ENCODE data around the gene FBXW4. TPM values are rescaled to one million over a fixed set of nuclear protein-coding genes. Genes with fewer than 3 reads are reported as not detected.

Gene FBXW4
- total and polyA plus RNA-seq, 2 of the 8 experiments (the other 6 are each of a cell fraction or from before 2014, with no cell fraction given): 29.0 to 32.8 TPM

- FAIRE-seq (no peak), DNase-seq (ENCODE audit: low read depth in 1 of 2, low spot score in 2 of 2) (no peak)
- Histone ChIP-seq H2BK15ac (ENCODE audit: low read length) (no peak overlapping the region), H4K8ac (ENCODE audit: extremely low read depth, insufficient read depth, low read length) (no peak overlapping the region), H3K79me2 (ENCODE audit: control insufficient read depth in 1 of 2, insufficient read depth in 2 of 2, low read length in 2 of 2) (peaks cover 0 to 8% of the 10 kb centered on the region in 2 experiments; a peak in 1 of 4 replicates), H4K91ac (replicated peaks; ENCODE audit: insufficient read length, low read length) (no peak overlapping the region), H2AFZ (ENCODE audit: low read length) (no peak overlapping the region), H3K4ac (replicated peaks; ENCODE audit: insufficient read length, low read depth, low read length) (no peak overlapping the region), H3K9me3 (ENCODE audit: insufficient read depth in 2 of 2, low read depth in 1 of 2, low read length in 1 of 2) (no peaks in the 10 kb centered on the region), H3K23me2 (ENCODE audit: low read depth, low read length) (peaks cover 8% of the 10 kb centered on the region), H4K20me1 (replicated peaks in 1 of 2; ENCODE audit: control insufficient read depth in 1 of 2, insufficient read depth in 2 of 2, low read length in 2 of 2) (peaks cover 0 to 3% of the 10 kb centered on the region in 2 experiments), H3K27ac (ENCODE audit: low read depth, low read length) (no peak overlapping the region), H3K36me3 (ENCODE audit: control insufficient read depth in 2 of 4, insufficient read depth in 4 of 4, low read length in 3 of 4) (peaks cover 0 to 17% (median 2%) of the 10 kb centered on the region in 4 experiments; a peak in 3 of 8 replicates), H2BK20ac (ENCODE audit: low read length) (no peak overlapping the region), H3K23ac (ENCODE audit: insufficient read length) (no peak overlapping the region), H2BK5ac (ENCODE audit: low read depth, low read length) (no peak overlapping the region), H3K4me1 (replicated peaks in 1 of 4; ENCODE audit: control insufficient read depth in 3 of 4, insufficient read depth in 4 of 4, low read length in 3 of 4) (peaks cover 4 to 13% (median 7%) of the 10 kb centered on the region in 4 experiments), H3K9ac (replicated peaks in 1 of 4; ENCODE audit: extremely low read depth in 1 of 4, low read depth in 3 of 4, low read length in 3 of 4) (no peak overlapping the region), H2BK12ac (ENCODE audit: low read depth, low read length) (no peak overlapping the region), H3K4me2 (ENCODE audit: insufficient read depth in 1 of 2, low read depth in 2 of 2, low read length in 2 of 2) (no peak overlapping the region; a peak in 1 of 4 replicates), H3K14ac (ENCODE audit: insufficient read length) (no peak overlapping the region), H3K18ac (ENCODE audit: extremely low read depth, low read length) (no peak overlapping the region), H4K5ac (ENCODE audit: insufficient read length, low read depth, low read length) (no peak overlapping the region), H3K4me3 (ENCODE audit: extremely low read depth in 1 of 4, insufficient read depth in 2 of 4, low read depth in 3 of 4, low read length in 4 of 4) (no peak overlapping the region), H3K79me1 (ENCODE audit: low read depth, low read length) (no peaks in the 10 kb centered on the region; the same call in 1 of the 2 replicates), H2AK5ac (ENCODE audit: low read depth, low read length) (no peak overlapping the region), H2BK120ac (replicated peaks; ENCODE audit: low read depth, low read length) (no peak overlapping the region), H3K27me3 (replicated peaks in 1 of 4; ENCODE audit: control insufficient read depth in 3 of 4, extremely low read depth in 1 of 4, insufficient read depth in 3 of 4, low read length in 3 of 4) (no peaks in the 10 kb centered on the region), H3K56ac (replicated peaks; ENCODE audit: insufficient read length, low read depth, low read length) (no peak overlapping the region)
- ChIA-PET CTCF (ENCODE audit: partially characterized antibody) (interaction anchor here (0.7 to 5.7 kb wide), 7 partner anchors 15 to 195 kb away, joined by 3 to 30 read pairs (median 3); no protein-coding TSS in a partner anchor), POLR2A (ENCODE audit: partially characterized antibody) (interaction anchor here (1.4 to 5.2 kb wide), 2 partner anchors 9 to 198 kb away, joined by 3 to 42 read pairs; partner anchors contain the start of gene NPM3)
- 86% methylated on average over 9 of the region's 9 CpGs; no CpG with 5 or more reads in 1 of the 2 experiments for WGBS, 2 experiments (ENCODE audit: extremely low coverage in 1 of 2, insufficient coverage in 1 of 2, insufficient read length in 1 of 2, insufficient replicate concordance in 2 of 2, low coverage in 1 of 2, low lambda C conversion rate in 2 of 2, missing lambda C conversion rate in 1 of 2)
- TF ChIP-seq EP300 (IDR thresholded peaks at IDR 0.05; ENCODE audit: borderline replicate concordance in 1 of 2, low read depth in 2 of 2, low read length in 2 of 2) (no peak), POLR2AphosphoS5 (IDR thresholded peaks at IDR 0.05; ENCODE audit: low read depth, low read length) (no peak), GABPA (IDR thresholded peaks at IDR 0.05; ENCODE audit: borderline replicate concordance, insufficient read depth, low read length) (no peak), SIRT6 (IDR thresholded peaks at IDR 0.05; ENCODE audit: low read length) (no peak), KDM1A (IDR thresholded peaks at IDR 0.05; ENCODE audit: borderline replicate concordance, low read length) (no peak), RXRA (IDR thresholded peaks at IDR 0.05; ENCODE audit: insufficient read depth, low read depth, low read length) (no peak), RAD21 (IDR thresholded peaks at IDR 0.05 in 1 of 2, conservative IDR thresholded peaks at IDR 0.05 in 1 of 2; ENCODE audit: low read depth in 2 of 2, low read length in 2 of 2) (no peak)
Measured at GRCh38 chr10:101585841-101586240, 109.1 kb downstream of the FBXW4 start.

Data from H1 (cell line).